GM12891 (cell line): ENCODE measurements around the gene TMEM150A.

ENCODE experiments used
- POLR2A ChIP-seq: IDR thresholded peaks from 2 replicates; pipeline ENCODE4 v1.6.1; 2011; ENCODE audit warnings: low read depth, low read length, control low read depth
- POLR2AphosphoS5 ChIP-seq: IDR thresholded peaks from 2 replicates; pipeline ENCODE4 v1.6.1; 2011; ENCODE audit warnings: low read depth, low read length, control low read depth
- SPI1 ChIP-seq: IDR thresholded peaks from 2 replicates; pipeline ENCODE4 v1.6.1; 2011; ENCODE audit warnings: low read depth, low read length, control low read depth
- TAF1 ChIP-seq: IDR thresholded peaks from 2 replicates; pipeline ENCODE4 v1.6.1; 2011; ENCODE audit warnings: low read depth, low read length, control low read depth

DNA sequence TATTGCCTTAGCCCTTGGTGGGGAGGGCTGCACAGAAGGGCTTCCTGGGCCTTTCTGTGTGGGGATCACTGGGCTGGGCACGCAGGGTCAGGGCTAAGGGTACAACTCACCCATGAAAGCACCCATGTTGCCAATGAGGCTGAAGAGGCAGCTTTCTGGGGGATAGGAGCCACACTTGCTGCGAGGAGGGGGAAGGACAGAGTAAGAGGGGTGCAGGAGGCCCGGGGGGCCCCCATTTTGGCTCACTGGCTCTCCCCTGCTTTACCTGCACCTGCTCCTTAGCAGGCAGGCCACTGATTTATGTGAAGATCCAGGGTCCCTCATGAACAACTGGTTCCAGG is 2.3 kb downstream of the TMEM150A start:
- TF ChIP-seq POLR2A = peak; percentile 43; the same call in 1 of the 2 replicates
- no peak; the same call in 1 of the 2 replicates for TF ChIP-seq POLR2AphosphoS5
- no peak for TF ChIP-seq SPI1
- no peak for TF ChIP-seq TAF1
